Activated B cell treated with CpG ODN at 0.5 μM for 24 hours (primary cell): Measurements from ENCODE around the gene ATL1. TPM values are rescaled to one million over a fixed set of nuclear protein-coding genes. Genes with fewer than 3 reads are reported as not detected.

Experiments used
- ATAC-seq: fragments of 200-7000 bp; cut with Tn5 transposase; one replicate; pipeline ENCODE4 v1.10.0; 2021; ENCODE audit warnings: low read depth, mild to moderate bottlenecking, moderate library complexity
- CTCF ChIA-PET: fragments of 350-600 bp; sonication (Branson Sonifier 250); formaldehyde crosslinking; loops from one replicate; lab custom pipeline; 2021; ENCODE audit warnings: antibody characterized with exemption; lab: Charles Lee
- POLR2A ChIA-PET: fragments of 350-600 bp; sonication (Branson Sonifier 250); formaldehyde crosslinking; loops from one replicate; lab custom pipeline; 2021; ENCODE audit warnings: antibody characterized with exemption; lab: Charles Lee
- DNase-seq: peaks from one replicate; pipeline ENCODE4 v3.0.0; 2022
- H3K27ac Mint-ChIP-seq: one replicate; pipeline ENCODE4 v1.8.0; 2020; ENCODE audit warnings: mixed read lengths
- H3K27me3 Mint-ChIP-seq: one replicate; pipeline ENCODE4 v1.8.0; 2021; ENCODE audit warnings: mixed read lengths
- H3K36me3 Mint-ChIP-seq: one replicate; pipeline ENCODE4 v1.8.0; 2021; ENCODE audit warnings: low read depth, mixed read lengths
- H3K4me1 Mint-ChIP-seq: one replicate; pipeline ENCODE4 v1.8.0; 2021; ENCODE audit warnings: mixed read lengths
- H3K4me3 Mint-ChIP-seq: one replicate; pipeline ENCODE4 v1.8.0; 2020; ENCODE audit warnings: mild to moderate bottlenecking, mixed read lengths
- H3K9me3 Mint-ChIP-seq: one replicate; pipeline ENCODE4 v1.8.0; 2020; ENCODE audit warnings: mixed read lengths
- CTCF ChIP-seq: fragments of 200-600 bp; IDR thresholded peaks from one replicate; pipeline ENCODE4 v1.8.0; 2022; ENCODE audit warnings: antibody characterized with exemption, mild to moderate bottlenecking
- intact Hi-C: fragments of 100-400 bp; cut with micrococcal nuclease; formaldehyde crosslinking; loops from one replicate; pipeline ENCODE4 v1.15.1; 2024
- total RNA-seq: library from RNA; stranded (reverse); gene quantifications from 2 replicates; pipeline ENCODE4 v1.2.3, GENCODE V29; 2022

ATL1 gene
- total RNA-seq, 1 donor from 2014 or later = 0.49 TPM

- H3K4me3 Mint-ChIP-seq = no peak overlapping the region
- TF ChIP-seq CTCF = no peak
- peaks cover 24% of the 10 kb centered on the region for H3K36me3 Mint-ChIP-seq
- no peak overlapping the region for H3K27ac Mint-ChIP-seq
- DNase-seq (no peak), ATAC-seq (peak; percentile 51)
- intact Hi-C loops = loop anchor here (2.0 to 10.0 kb wide), 7 partner anchors 15 to 1177 kb away; no protein-coding TSS in a partner anchor
- no peaks in the 10 kb centered on the region for H3K9me3 Mint-ChIP-seq
- CTCF ChIA-PET = interaction anchor here (1.0 kb wide), 1 partner anchor 47 kb away, joined by 3 read pairs; no protein-coding TSS in a partner anchor
- H3K27me3 Mint-ChIP-seq = no peaks in the 10 kb centered on the region
- H3K4me1 Mint-ChIP-seq = peaks cover 34% of the 10 kb centered on the region
- POLR2A ChIA-PET = interaction anchor here (1.0 to 1.9 kb wide), 6 partner anchors 10 to 1047 kb away, joined by 3 to 25 read pairs (median 5); partner anchors contain the start of genes MGAT2, NIN and RPL36AL
These were observed 107.7 kb downstream of the ATL1 start for GRCh38 chr14:50667684-50667995.

DNA sequence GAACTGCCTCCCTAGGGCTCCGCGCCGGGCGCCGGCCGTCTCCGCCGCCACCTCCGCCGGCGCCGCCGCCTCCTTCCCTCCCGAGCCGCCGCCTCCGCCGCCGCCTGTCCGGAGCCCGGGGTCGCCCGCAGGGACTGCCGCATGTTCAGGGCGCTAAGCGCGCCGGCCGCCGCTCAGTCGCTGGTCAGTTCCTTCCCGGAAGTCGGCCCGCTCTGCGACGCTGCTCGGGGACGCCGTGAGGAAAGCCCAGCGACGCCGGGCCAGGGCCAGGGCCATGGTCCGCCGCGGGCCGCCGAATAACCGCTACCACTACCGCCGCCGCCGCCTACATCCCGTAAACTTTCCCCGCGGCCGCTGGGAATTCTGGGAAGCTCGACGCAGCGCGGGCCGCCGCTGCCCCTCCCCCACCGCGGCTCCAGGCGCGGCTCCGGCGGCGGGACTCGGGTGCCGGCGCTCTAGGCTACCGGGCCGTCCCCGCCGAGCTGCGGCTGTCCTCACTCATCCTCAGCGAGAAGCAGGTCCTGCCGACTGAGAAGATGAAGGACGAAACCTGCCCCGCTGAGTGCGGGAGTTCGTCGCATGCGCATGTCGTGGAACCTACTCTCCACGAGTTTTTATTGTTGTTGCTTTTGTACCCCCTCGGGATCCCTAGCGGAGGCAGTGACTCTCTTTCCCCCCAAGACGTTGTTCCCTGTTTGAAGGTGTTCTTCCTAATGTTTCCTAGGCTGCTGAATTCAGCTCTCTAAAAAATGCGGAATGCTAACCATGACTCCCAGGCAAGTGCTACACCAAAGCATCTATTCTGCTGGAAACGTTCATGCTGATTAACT, 108.3 kb downstream of the ATL1 start, which contains the start of gene SAV1:
TSS of gene SAV1 (minus strand) at position 311 of the 830 bp plus-strand sequence. CDS start 339 bp downstream, outside the sequence.
- peak; percentile 65 for ATAC-seq
- CTCF ChIA-PET = interaction anchor here (1.0 kb wide), 1 partner anchor 46 kb away, joined by 3 read pairs; no protein-coding TSS in a partner anchor
- Mint-ChIP-seq H3K9me3 (no peaks in the 10 kb centered on the region), H3K27me3 (no peaks in the 10 kb centered on the region), H3K36me3 (peaks cover 21% of the 10 kb centered on the region), H3K4me1 (peaks cover 32% of the 10 kb centered on the region), H3K4me3 (no peak within 1 kb of the TSS), H3K27ac (no peak within 1 kb of the TSS)
- POLR2A ChIA-PET = interaction anchor here (0.6 to 1.9 kb wide), 10 partner anchors 9 to 1047 kb away, joined by 3 to 25 read pairs (median 5); partner anchors contain the start of genes MGAT2, NIN and RPL36AL
- DNase-seq = peak; percentile 63
- no peak for TF ChIP-seq CTCF
- intact Hi-C loops = loop anchor here (1.0 to 10.0 kb wide), 8 partner anchors 9 to 1177 kb away; no protein-coding TSS in a partner anchor

DNA sequence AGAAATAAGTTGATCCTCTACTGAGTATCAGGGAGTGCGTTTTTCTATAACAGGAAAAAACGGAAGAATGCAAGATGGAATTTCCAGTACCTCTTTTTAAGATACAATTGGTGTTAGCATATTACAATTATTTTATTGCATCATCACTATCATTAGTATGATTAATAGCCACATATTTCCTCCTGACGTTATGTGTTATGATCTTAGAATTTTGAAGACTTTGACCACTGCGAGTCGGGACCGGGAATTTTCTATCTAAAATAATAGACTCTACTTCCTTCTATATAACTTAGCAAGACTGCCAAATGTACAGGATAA, 108.8 kb downstream of the ATL1 start:
- TF ChIP-seq CTCF = no peak
- H3K27me3 Mint-ChIP-seq = no peaks in the 10 kb centered on the region
- ATAC-seq (no peak), DNase-seq (no peak)
- intact Hi-C loops = loop anchor here (1.0 to 10.0 kb wide), 5 partner anchors 9 to 1176 kb away; no protein-coding TSS in a partner anchor
- CTCF ChIA-PET = interaction anchor here (1.0 kb wide), 1 partner anchor 46 kb away, joined by 3 read pairs; no protein-coding TSS in a partner anchor
- H3K4me1 Mint-ChIP-seq = peaks cover 28% of the 10 kb centered on the region
- no peaks in the 10 kb centered on the region for H3K9me3 Mint-ChIP-seq
- no peak overlapping the region for H3K4me3 Mint-ChIP-seq
- H3K27ac Mint-ChIP-seq = no peak overlapping the region
- POLR2A ChIA-PET = interaction anchor here (0.6 to 1.9 kb wide), 10 partner anchors 9 to 1048 kb away, joined by 3 to 25 read pairs (median 5); partner anchors contain the start of genes MGAT2, NIN and RPL36AL
- H3K36me3 Mint-ChIP-seq = peaks cover 16% of the 10 kb centered on the region

GRCh38 chr14:50669441-50669986, 109.6 kb downstream of the ATL1 start:
- Mint-ChIP-seq H3K27ac (no peak overlapping the region), H3K27me3 (no peaks in the 10 kb centered on the region), H3K4me1 (peaks cover 23% of the 10 kb centered on the region), H3K4me3 (no peak overlapping the region), H3K9me3 (no peaks in the 10 kb centered on the region), H3K36me3 (peaks cover 11% of the 10 kb centered on the region)
- ATAC-seq (no peak), DNase-seq (no peak)
- no peak for TF ChIP-seq CTCF
- POLR2A ChIA-PET = interaction anchor here (1.9 kb wide), 1 partner anchor 8 kb away, joined by 25 read pairs; no protein-coding TSS in a partner anchor
- intact Hi-C loops = loop anchor here (5.0 to 10.0 kb wide), 4 partner anchors 153 to 1175 kb away; no protein-coding TSS in a partner anchor
- CTCF ChIA-PET = interaction anchor here (0.8 kb wide), 1 partner anchor 45 kb away, joined by 3 read pairs; no protein-coding TSS in a partner anchor
